ENCODE results near the gene FAM118B. TPM values are rescaled to one million over a fixed set of nuclear protein-coding genes. Genes with fewer than 3 reads are reported as not detected.

The FAM118B gene
- total and polyA plus RNA-seq, 2 of the 4 experiments (the other 2 are of a cell fraction), result 20.0 to 27.2 TPM

- no peak overlapping the region for H3K4ac ChIP-seq (ENCODE audit: low read depth, low read length)
- BruUV-seq (replicated peaks), result no TSS peak
- no peak overlapping the region for H3K27ac ChIP-seq (ENCODE audit: insufficient read depth, low read length)
- no peak for DNase-seq
- no peak overlapping the region for H2AK5ac ChIP-seq (ENCODE audit: low read depth, low read length)
- no peak overlapping the region for H2BK120ac ChIP-seq (ENCODE audit: low read depth, low read length)
- H3K79me1 ChIP-seq (ENCODE audit: low read depth in 1 of 2, low read length in 2 of 2), result peaks cover 28 to 71% of the 10 kb centered on the region in 2 experiments
- intact Hi-C loops (cut with micrococcal nuclease), result loop anchor here (5.0 kb wide), 1 partner anchor 42 kb away; no protein-coding TSS in a partner anchor
- H3K4me2 ChIP-seq (ENCODE audit: low read depth, low read length), result no peak overlapping the region
- dilution Hi-C loops (cut with HindIII; ENCODE audit: low sequenced_read_pairs, unreplicated experiment), result loop anchor here (25.0 kb wide), 1 partner anchor 303 kb away; the partner anchor contains the start of genes DDX25 and PUS3
- H2BK15ac ChIP-seq (ENCODE audit: low read depth, low read length), result no peak overlapping the region
- H3K9ac ChIP-seq (ENCODE audit: low read depth, low read length), result no peak overlapping the region
- H3K9me1 ChIP-seq (ENCODE audit: insufficient read depth, low read length), result peaks cover 2% of the 10 kb centered on the region; the same call in 1 of the 2 replicates
- H3K27me3 ChIP-seq (ENCODE audit: control insufficient read depth, insufficient read depth, low read length), result no peaks in the 10 kb centered on the region
- H3K14ac ChIP-seq (replicated peaks; ENCODE audit: low read depth, low read length), result no peak overlapping the region
- in situ Hi-C loops (cut with MboI; ENCODE audit: low sequenced_read_pairs), result no loop called here
- H2BK5ac ChIP-seq (ENCODE audit: low read depth, low read length, poor library complexity, severe bottlenecking), result no peak overlapping the region
- ChIA-PET POLR2A (ENCODE audit: unreplicated experiment) (interaction anchor here (0.6 kb wide), 1 partner anchor 622 kb away, joined by 7 read pairs; the partner anchor contains the start of gene STT3A), CTCF (no interaction called here)
- no peak overlapping the region for H2AFZ ChIP-seq (replicated peaks; ENCODE audit: low read length, poor library complexity)
- no peak overlapping the region for H2AK9ac ChIP-seq (replicated peaks; ENCODE audit: low read depth, low read length, poor library complexity)
- no peaks in the 10 kb centered on the region for H3K36me3 ChIP-seq (ENCODE audit: control insufficient read depth, insufficient read depth, low read length)
- H3K18ac ChIP-seq (ENCODE audit: low read depth, low read length), result no peak overlapping the region
- 83% methylated on average over 1 of the region's 6 CpGs; no CpG with 5 or more reads in 1 of the 2 experiments for WGBS, 2 experiments (ENCODE audit: extremely low coverage in 2 of 2, insufficient read length in 1 of 2)
- H4K20me1 ChIP-seq (ENCODE audit: insufficient read depth, low read length), result peaks cover 32% of the 10 kb centered on the region
- no peak overlapping the region for H2BK20ac ChIP-seq (ENCODE audit: low read depth, low read length)
- H3K9me3 ChIP-seq (ENCODE audit: control insufficient read depth, insufficient read depth, low read length), result no peaks in the 10 kb centered on the region
- no peaks in the 10 kb centered on the region for H3K4me1 ChIP-seq (ENCODE audit: control insufficient read depth, insufficient read depth, low read length)
- no peak for ATAC-seq (ENCODE audit: low read depth)
- H4K5ac ChIP-seq (ENCODE audit: low read depth, low read length), result no peak overlapping the region
- H3K23ac ChIP-seq (ENCODE audit: low read depth, low read length), result no peak overlapping the region
- H3K56ac ChIP-seq (ENCODE audit: extremely low read depth, insufficient read depth, low read length), result no peak overlapping the region
- H4K91ac ChIP-seq (ENCODE audit: insufficient read depth, low read depth, low read length), result no peak overlapping the region
- TF ChIP-seq MAFK (IDR thresholded peaks at IDR 0.05; ENCODE audit: low read depth, low read length) (no peak), CEBPB (IDR thresholded peaks at IDR 0.05; ENCODE audit: low read depth, low read length) (no peak), NFE2L2 (IDR thresholded peaks at IDR 0.05; ENCODE audit: low read depth, low read length) (no peak), CTCF (conservative IDR thresholded peaks at IDR 0.05; ENCODE audit: low read depth, low read length) (no peak), RAD21 (IDR thresholded peaks at IDR 0.05; ENCODE audit: low read length) (no peak), RCOR1 (IDR thresholded peaks at IDR 0.05; ENCODE audit: insufficient replicate concordance, low read length) (no peak), POLR2A (IDR thresholded peaks at IDR 0.05; ENCODE audit: low read depth, low read length) (no peak), RFX5 (IDR thresholded peaks at IDR 0.05; ENCODE audit: low read depth, low read length) (no peak), MXI1 (IDR thresholded peaks at IDR 0.05; ENCODE audit: borderline replicate concordance, low read depth, low read length) (no peak), SMC3 (IDR thresholded peaks at IDR 0.05; ENCODE audit: low read depth, low read length) (no peak), BHLHE40 (IDR thresholded peaks at IDR 0.05; ENCODE audit: low read depth, low read length) (no peak), CHD1 (IDR thresholded peaks at IDR 0.05; ENCODE audit: low read depth, low read length) (no peak)
- TF ChIP-seq, protein P1, sequence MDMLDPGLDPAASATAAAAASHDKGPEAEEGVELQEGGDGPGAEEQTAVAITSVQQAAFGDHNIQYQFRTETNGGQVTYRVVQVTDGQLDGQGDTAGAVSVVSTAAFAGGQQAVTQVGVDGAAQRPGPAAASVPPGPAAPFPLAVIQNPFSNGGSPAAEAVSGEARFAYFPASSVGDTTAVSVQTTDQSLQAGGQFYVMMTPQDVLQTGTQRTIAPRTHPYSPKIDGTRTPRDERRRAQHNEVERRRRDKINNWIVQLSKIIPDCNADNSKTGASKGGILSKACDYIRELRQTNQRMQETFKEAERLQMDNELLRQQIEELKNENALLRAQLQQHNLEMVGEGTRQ (IDR thresholded peaks at IDR 0.05; ENCODE audit: low read depth, low read length), result no peak
- TF ChIP-seq, protein P2, sequence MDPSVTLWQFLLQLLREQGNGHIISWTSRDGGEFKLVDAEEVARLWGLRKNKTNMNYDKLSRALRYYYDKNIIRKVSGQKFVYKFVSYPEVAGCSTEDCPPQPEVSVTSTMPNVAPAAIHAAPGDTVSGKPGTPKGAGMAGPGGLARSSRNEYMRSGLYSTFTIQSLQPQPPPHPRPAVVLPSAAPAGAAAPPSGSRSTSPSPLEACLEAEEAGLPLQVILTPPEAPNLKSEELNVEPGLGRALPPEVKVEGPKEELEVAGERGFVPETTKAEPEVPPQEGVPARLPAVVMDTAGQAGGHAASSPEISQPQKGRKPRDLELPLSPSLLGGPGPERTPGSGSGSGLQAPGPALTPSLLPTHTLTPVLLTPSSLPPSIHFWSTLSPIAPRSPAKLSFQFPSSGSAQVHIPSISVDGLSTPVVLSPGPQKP (IDR thresholded peaks at IDR 0.05; ENCODE audit: borderline replicate concordance, low read depth, low read length), result no peak
- no peak overlapping the region for H4K8ac ChIP-seq (ENCODE audit: low read depth in 2 of 2, low read length in 2 of 2)
- H3K4me3 ChIP-seq (ENCODE audit: insufficient read depth, low read depth, low read length), result no peak overlapping the region
Measured at GRCh38 chr11:126214841-126215240, 3.3 kb downstream of the FAM118B start.
